ENCODE measurements around the gene KRT86. TPM values are rescaled to one million over a fixed set of nuclear protein-coding genes. Genes with fewer than 3 reads are reported as not detected.
A peak's percentile ranks its signal among the peaks of the same experiment; 100 is the strongest.

The KRT86 gene
- total and polyA plus RNA-seq, 2 experiments from 2014 or later: 0.11 to 0.16 TPM

GRCh38 chr12:52291267-52291935 lies 17.0 kb downstream of the KRT86 start, which contains the start of gene KRT81:
Gene KRT81, minus strand, starts transcription at chr12:52291534. Its CDS starts 69 bp downstream, at chr12:52291465.
- H3K4me2 ChIP-seq (ENCODE audit: unreplicated experiment): no peak within 1 kb of the TSS
- H3K4me1 ChIP-seq (ENCODE audit: insufficient read depth): 0 out of 2 replicates have a peak, but pooled peaks cover 5% of the 10 kb centered on the region
- H2AFZ ChIP-seq: no peak within 1 kb of the TSS
- H3F3A ChIP-seq (ENCODE audit: insufficient read depth): no peaks in the 10 kb centered on the region
- no peaks in the 10 kb centered on the region for H3K9me2 ChIP-seq (ENCODE audit: insufficient read depth)
- in situ Hi-C loops (cut with MboI): no loop called here
- no peaks in the 10 kb centered on the region for H3K79me2 ChIP-seq (ENCODE audit: insufficient read depth)
- H3K36me3 ChIP-seq (ENCODE audit: low read depth): no peaks in the 10 kb centered on the region
- TF ChIP-seq EZH2 (IDR thresholded peaks at IDR 0.05; ENCODE audit: insufficient read depth, poor library complexity, severe bottlenecking) (no peak), EZH2phosphoT487 (IDR thresholded peaks at IDR 0.05; ENCODE audit: insufficient read depth, low read depth) (no peak)
- H4K20me1 ChIP-seq (ENCODE audit: insufficient read depth): no peaks in the 10 kb centered on the region
- no peak within 1 kb of the TSS for H3K4me3 ChIP-seq
- H3K9ac ChIP-seq: no peak within 1 kb of the TSS
- H3K27ac ChIP-seq: no peak within 1 kb of the TSS
- 55 to 62% methylated on average over 11 to 18 of the region's 32 CpGs for WGBS, 2 experiments (ENCODE audit: low coverage in 1 of 2, low lambda C conversion rate in 2 of 2, missing lambda C conversion rate in 2 of 2)
- no peaks in the 10 kb centered on the region for H3K9me3 ChIP-seq (ENCODE audit: low read depth)
- no peaks in the 10 kb centered on the region for H3K27me3 ChIP-seq (replicated peaks; ENCODE audit: insufficient read depth)
- no peak for DNase-seq

GRCh38 chr12:52293926-52294325 lies 19.5 kb downstream of the KRT86 start:
- Histone ChIP-seq H3K27ac (no peak overlapping the region), H3K4me2 (ENCODE audit: unreplicated experiment) (no peak overlapping the region), H3K79me2 (ENCODE audit: insufficient read depth) (no peaks in the 10 kb centered on the region), H3K4me3 (no peak overlapping the region), H3K36me3 (ENCODE audit: low read depth) (no peaks in the 10 kb centered on the region), H3K27me3 (replicated peaks; ENCODE audit: insufficient read depth) (peaks cover 18% of the 10 kb centered on the region; the same call in 1 of the 2 replicates), H3K9me3 (ENCODE audit: low read depth) (no peaks in the 10 kb centered on the region), H3K9me2 (ENCODE audit: insufficient read depth) (no peaks in the 10 kb centered on the region), H2AFZ (no peak overlapping the region), H4K20me1 (ENCODE audit: insufficient read depth) (no peaks in the 10 kb centered on the region), H3K9ac (no peak overlapping the region), H3K4me1 (ENCODE audit: insufficient read depth) (0 out of 2 replicates have a peak, but pooled peaks cover 5% of the 10 kb centered on the region), H3F3A (ENCODE audit: insufficient read depth) (no peaks in the 10 kb centered on the region)
- TF ChIP-seq EZH2 (IDR thresholded peaks at IDR 0.05; ENCODE audit: insufficient read depth, poor library complexity, severe bottlenecking) (no peak), EZH2phosphoT487 (IDR thresholded peaks at IDR 0.05; ENCODE audit: insufficient read depth, low read depth) (no peak)
- WGBS, 2 experiments (ENCODE audit: low coverage in 1 of 2, low lambda C conversion rate in 2 of 2, missing lambda C conversion rate in 2 of 2): 88 to 92% methylated on average over 1 of the region's 1 CpG
- DNase-seq: no peak
- in situ Hi-C loops (cut with MboI): no loop called here

GRCh38 chr12:52294803-52295202 lies 20.4 kb downstream of the KRT86 start:
- H3K9me2 ChIP-seq (ENCODE audit: insufficient read depth): no peaks in the 10 kb centered on the region
- H2AFZ ChIP-seq: no peak overlapping the region
- H4K20me1 ChIP-seq (ENCODE audit: insufficient read depth): no peaks in the 10 kb centered on the region
- no peak overlapping the region for H3K27ac ChIP-seq
- no peaks in the 10 kb centered on the region for H3F3A ChIP-seq (ENCODE audit: insufficient read depth)
- H3K4me3 ChIP-seq: no peak overlapping the region
- no peak for TF ChIP-seq EZH2phosphoT487 (IDR thresholded peaks at IDR 0.05; ENCODE audit: insufficient read depth, low read depth)
- TF ChIP-seq EZH2 (IDR thresholded peaks at IDR 0.05; ENCODE audit: insufficient read depth, poor library complexity, severe bottlenecking): no peak
- peaks cover 26% of the 10 kb centered on the region for H3K27me3 ChIP-seq (replicated peaks; ENCODE audit: insufficient read depth)
- no peak for DNase-seq
- H3K79me2 ChIP-seq (ENCODE audit: insufficient read depth): no peaks in the 10 kb centered on the region
- H3K4me2 ChIP-seq (ENCODE audit: unreplicated experiment): no peak overlapping the region
- H3K4me1 ChIP-seq (ENCODE audit: insufficient read depth): 0 out of 2 replicates have a peak, but pooled peaks cover 5% of the 10 kb centered on the region
- no peaks in the 10 kb centered on the region for H3K36me3 ChIP-seq (ENCODE audit: low read depth)
- 6 to 12% methylated on average over 1 of the region's 1 CpG for WGBS, 2 experiments (ENCODE audit: low coverage in 1 of 2, low lambda C conversion rate in 2 of 2, missing lambda C conversion rate in 2 of 2)
- H3K9ac ChIP-seq: no peak overlapping the region
- H3K9me3 ChIP-seq (ENCODE audit: low read depth): no peaks in the 10 kb centered on the region
- in situ Hi-C loops (cut with MboI): no loop called here

GRCh38 chr12:52295663-52296062 lies 21.2 kb downstream of the KRT86 start:
- Histone ChIP-seq H3K4me1 (ENCODE audit: insufficient read depth) (0 out of 2 replicates have a peak, but pooled peaks cover 5% of the 10 kb centered on the region), H3K27ac (no peak overlapping the region), H3K4me3 (no peak overlapping the region), H4K20me1 (ENCODE audit: insufficient read depth) (no peaks in the 10 kb centered on the region), H3K9me3 (ENCODE audit: low read depth) (no peaks in the 10 kb centered on the region), H3K9ac (no peak overlapping the region), H3K9me2 (ENCODE audit: insufficient read depth) (no peaks in the 10 kb centered on the region), H3F3A (ENCODE audit: insufficient read depth) (no peaks in the 10 kb centered on the region), H3K36me3 (ENCODE audit: low read depth) (no peaks in the 10 kb centered on the region), H3K79me2 (ENCODE audit: insufficient read depth) (no peaks in the 10 kb centered on the region), H2AFZ (no peak overlapping the region), H3K4me2 (ENCODE audit: unreplicated experiment) (no peak overlapping the region), H3K27me3 (replicated peaks; ENCODE audit: insufficient read depth) (peaks cover 27% of the 10 kb centered on the region)
- WGBS, 2 experiments (ENCODE audit: low coverage in 1 of 2, low lambda C conversion rate in 2 of 2, missing lambda C conversion rate in 2 of 2): 18 to 45% methylated on average over 1 of the region's 1 CpG
- TF ChIP-seq EZH2 (IDR thresholded peaks at IDR 0.05; ENCODE audit: insufficient read depth, poor library complexity, severe bottlenecking): no peak
- no peak for TF ChIP-seq EZH2phosphoT487 (IDR thresholded peaks at IDR 0.05; ENCODE audit: insufficient read depth, low read depth)
- in situ Hi-C loops (cut with MboI): no loop called here
- peak; percentile 45 for DNase-seq
